Right forelimb (tissue), 1 donor: Measurements from ENCODE around the gene CCDC149.

ENCODE experiments used
- DNase-seq: peaks from one replicate; pipeline ENCODE4 v3.0.0-alpha.2; 2018

Gene CCDC149

DNA sequence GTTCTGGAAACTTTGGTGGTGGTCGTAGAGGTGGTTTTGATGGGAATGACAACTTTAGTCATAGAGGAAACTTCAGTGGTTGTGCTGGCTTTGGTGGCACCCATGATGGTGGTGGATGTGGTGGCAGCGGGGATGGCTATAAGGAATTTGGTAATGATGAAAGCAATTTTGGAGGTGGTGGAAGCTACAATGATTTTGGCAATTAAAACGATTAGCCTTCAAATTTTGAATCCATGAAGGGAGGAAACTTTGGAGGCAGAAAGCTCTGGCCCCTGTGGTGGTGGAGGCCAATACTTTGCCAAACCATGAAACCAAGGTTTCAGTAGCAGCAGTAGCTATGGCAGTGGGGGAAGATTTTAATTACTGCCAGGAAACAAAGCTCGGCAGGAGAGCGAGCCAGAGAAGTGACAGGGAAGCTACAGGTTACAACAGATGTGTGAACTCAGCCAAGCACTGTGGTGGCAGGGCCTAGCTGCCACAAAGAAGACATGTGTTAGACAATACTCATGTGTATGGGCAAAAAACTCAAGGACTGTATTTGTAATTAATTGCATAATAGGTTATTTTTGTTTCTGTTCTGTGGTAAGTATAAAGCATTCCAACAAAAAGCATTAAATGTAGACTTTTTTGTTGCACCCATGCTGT lies 140.7 kb downstream of the CCDC149 start:
- no peak for DNase-seq

DNA sequence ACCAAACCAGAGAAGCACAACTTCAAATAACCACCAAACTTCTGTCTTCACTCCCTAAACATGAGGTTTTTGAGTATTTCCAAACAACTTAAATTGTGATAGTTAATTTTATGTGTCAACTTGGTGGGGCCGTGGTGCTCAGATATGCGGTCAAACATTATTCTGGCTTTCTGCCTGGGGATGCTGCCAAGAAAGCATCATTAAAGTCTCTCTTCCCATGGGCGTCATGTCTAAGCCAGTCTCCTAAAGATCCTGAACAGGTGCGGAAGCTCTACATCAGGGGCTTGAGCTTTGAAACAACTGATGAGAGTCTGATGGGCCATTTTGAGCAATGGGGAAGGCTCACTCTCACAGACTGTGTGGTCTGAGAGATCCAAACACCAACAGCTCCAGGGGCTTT lies 141.6 kb downstream of the CCDC149 start:
- no peak for DNase-seq

DNA sequence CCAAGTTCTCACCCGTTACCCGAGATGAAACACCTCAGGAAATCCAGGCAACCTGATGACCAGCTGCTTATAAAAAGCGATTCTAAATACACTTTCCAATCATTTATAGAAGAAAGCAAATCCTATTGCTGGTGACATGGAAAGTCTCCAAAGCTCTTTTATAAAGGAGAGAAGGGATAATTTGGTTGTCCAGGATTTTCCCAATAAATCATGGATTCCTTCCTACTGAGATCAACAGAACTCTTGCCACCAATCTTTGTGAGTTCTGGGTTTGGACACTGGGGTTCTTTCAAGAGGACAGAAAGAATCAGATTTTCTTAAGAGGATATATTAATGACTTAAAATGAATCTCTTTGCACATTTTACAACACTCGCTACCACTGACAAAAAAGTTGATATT lies 142.2 kb downstream of the CCDC149 start:
- DNase-seq, result no peak

DNA sequence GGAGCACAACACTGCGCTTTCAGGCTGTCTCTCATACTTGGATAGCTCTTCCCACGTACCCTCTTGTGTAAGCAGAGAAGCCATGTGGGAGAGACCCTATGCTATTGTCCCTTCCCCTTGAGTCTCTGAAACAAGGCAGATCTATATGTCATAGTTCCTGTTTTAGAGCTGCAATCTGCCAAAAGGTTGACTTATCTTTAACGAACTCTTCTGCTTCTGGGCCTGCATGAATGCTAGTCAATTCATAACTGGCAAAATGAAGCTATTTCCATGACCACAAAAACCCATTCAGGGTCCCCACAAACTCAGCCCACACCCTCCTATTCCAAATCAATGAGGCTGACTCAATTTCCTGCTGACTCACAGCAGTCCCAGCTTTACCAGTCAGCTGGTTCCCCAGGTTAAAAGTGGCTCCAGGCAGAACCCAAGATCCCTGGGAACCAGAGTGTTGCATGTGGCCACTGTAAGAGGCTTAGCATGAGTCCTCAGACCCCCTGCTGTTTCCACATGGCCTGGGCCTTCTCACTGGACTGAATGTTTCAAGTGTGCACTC lies 142.7 kb downstream of the CCDC149 start:
- DNase-seq, result no peak

DNA sequence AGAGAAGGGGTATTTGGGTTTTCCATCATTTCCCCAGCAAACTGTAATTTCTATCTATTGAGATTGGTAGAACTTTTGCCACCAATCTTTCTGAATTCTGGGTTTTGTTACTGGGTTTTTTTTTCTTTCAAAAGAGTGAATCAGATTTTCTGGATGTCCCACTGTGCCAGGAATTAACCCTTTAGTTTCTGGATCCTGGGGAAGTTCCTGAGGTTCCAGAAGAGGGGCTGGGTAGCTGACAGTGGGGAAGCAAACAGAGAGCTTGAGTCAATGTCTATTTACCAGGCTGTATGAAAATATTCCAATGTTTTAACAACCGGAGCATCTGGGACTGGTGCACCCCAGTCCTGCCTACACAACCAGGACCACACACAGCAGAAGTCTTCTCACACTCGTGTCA lies 143.3 kb downstream of the CCDC149 start:
- no peak for DNase-seq

DNA sequence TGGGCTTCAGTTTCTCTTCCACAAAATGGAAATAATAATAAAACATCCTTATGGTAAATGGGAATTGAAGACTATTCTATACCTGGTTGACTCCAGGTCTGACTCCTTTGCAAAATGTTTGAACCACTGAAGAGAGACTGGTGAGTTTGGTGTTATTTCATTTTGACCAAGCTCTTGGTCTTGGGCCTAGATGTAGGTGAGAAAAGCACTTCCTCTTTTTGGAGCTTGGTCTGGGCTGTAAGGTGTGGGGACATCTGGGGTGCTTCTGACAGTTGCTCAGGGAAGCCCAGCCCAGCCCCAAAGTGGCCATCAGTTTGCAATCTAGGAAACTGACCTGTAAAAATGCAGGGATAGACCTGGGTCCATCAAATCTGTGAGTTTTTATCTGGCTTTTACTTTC lies 144.2 kb downstream of the CCDC149 start:
- DNase-seq, result no peak

DNA sequence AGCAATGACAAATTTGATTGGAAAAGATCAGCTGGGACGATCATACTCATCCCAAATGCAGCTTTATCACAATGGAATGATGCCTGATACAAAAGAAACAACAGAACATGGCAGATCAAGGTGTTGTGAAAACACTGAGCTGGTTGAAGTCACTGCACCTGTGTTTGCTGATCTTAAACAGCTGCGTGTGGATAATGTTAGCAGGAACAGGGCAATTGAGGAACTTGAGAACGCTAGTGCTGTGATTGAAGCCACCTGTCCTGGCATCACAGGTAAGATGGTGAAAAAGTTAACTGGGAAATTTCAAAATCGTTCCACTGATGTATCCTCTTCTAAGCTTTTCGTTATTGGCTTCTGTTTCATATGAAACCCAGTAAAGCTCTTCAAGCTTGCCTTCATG lies 144.8 kb downstream of the CCDC149 start:
- no peak for DNase-seq

DNA sequence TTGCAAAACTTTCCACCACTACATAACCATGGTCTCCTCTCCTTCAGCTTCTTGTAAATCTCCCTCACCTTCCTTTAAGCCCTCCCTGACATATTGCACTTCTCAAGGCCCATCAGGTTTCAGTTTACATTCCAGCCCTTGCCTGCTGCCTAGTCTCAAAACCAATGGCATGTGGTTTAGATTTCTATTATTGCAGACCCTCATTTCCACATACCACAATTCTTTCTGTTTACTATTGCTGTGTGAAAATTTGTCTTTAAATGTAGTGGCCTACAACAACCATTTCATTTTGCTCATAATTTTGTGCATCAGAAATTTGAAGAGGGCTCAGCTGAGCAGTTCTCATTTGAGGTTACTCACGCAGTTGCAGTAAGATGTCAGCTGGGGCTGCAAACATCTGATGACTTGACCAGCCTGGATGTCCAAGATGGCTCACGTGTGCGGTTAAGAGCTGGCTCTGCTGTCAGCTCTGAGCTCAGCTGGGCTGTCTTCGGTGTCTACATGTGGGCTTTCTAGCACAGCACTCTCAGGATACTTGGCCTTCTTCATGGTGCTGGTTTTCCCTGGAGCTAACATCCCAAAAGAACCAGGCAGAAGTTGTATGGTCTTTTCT lies 147.4 kb downstream of the CCDC149 start:
- no peak for DNase-seq

DNA sequence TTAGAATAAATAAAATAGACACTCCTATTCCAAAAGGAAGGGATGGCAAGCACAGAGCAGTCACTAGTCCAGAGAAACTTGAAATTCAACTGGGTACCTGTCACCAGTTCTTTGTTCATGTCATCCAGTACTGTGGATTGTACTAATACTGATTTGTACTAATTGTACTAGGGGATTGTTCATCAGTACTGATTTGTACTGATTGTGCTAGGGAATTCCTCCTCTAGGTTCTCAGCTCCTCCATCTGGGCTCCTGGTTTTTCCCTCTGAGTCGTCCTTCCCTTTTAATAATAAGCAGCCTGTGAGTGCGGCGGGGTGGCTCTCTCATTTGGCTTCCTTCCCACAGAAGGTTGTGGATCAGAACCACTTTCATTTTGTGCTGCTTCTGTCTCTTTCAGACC lies 148.5 kb downstream of the CCDC149 start:
- DNase-seq, result no peak

DNA sequence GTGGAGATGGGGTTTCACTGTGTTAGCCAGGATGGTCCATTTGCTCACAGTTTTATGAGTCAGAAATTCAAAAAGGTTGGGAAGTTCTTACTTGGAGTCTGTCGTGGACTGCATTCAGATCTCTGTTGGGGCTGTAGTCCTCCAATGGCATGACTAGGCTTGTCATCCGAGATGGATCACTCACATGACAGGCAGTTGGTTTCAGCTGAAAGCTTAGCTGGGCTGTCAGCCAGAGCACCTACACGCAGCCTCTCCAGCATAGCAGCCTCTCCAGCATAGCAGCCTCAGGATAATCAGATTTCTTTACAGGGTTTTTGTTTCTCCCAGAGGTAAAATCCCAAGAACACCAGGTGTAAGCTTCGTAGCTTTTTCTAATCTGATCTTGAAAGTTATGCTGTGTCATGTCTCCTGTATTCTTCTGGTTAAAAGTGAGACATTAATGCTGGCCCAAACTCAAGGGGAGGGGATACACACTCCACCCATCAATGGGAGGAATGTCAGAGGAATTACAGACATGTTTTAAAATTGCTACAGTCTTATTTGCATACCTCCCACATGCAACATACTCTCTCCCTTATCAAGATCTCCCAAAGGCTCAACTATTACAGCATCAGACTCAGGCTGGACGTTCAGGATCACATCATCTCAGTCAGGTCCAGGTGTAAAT lies 149.1 kb downstream of the CCDC149 start:
- DNase-seq, result no peak
